Measurements from ENCODE around the gene KLC1.

KLC1 gene

DNA sequence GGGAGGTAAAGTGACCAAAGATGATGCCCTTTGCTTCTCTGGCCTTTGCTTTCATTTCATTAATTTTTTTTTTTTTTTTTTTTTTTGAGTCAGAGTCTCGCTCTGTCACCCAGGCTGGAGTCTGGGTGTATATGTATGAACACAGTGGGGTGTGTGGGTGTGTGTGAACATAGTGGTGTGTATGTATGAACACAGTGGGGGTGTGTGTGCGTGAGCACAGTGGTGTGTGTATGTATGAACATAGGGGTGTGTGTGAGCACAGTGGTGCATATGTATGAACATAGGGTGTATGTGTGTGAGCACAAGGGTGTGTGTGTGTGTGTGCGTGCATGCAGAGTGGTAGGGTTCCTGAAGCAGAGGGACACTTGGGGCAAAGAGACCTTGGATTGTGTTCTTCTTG lies 9.6 kb downstream of the KLC1 start:
- TF ChIP-seq, protein P1, sequence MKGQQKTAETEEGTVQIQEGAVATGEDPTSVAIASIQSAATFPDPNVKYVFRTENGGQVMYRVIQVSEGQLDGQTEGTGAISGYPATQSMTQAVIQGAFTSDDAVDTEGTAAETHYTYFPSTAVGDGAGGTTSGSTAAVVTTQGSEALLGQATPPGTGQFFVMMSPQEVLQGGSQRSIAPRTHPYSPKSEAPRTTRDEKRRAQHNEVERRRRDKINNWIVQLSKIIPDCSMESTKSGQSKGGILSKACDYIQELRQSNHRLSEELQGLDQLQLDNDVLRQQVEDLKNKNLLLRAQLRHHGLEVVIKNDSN (IDR thresholded peaks at IDR 0.05): no peak
- TF ChIP-seq TAF1 (IDR thresholded peaks at IDR 0.05; ENCODE audit: low read depth) (no peak), NFIC (IDR thresholded peaks at IDR 0.05) (no peak), TCF12 (IDR thresholded peaks at IDR 0.05; ENCODE audit: low read depth) (no peak), CEBPB (IDR thresholded peaks at IDR 0.05) (no peak), EGR1 (IDR thresholded peaks at IDR 0.05) (no peak)

DNA sequence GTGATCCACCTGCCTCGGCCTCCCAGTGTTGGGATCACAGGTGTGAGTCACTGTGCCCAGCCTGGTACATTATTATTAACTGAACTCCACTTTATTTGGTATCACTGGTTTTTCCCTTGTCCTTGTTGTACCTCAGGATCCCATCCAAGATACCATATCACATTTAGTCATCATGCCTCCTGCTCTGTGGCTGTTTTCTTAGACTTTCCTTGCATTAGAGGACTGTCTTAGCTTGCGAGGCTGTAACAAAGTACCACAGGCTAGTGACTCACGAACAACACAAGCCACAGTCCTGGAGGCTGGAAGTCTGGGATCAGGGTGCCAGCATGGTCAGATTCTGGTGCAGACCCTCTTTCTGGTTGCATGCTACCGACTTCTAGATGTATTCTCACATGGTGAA lies 12.2 kb downstream of the KLC1 start:
- TF ChIP-seq CEBPB (IDR thresholded peaks at IDR 0.05) (no peak), NFIC (IDR thresholded peaks at IDR 0.05) (no peak)

DNA sequence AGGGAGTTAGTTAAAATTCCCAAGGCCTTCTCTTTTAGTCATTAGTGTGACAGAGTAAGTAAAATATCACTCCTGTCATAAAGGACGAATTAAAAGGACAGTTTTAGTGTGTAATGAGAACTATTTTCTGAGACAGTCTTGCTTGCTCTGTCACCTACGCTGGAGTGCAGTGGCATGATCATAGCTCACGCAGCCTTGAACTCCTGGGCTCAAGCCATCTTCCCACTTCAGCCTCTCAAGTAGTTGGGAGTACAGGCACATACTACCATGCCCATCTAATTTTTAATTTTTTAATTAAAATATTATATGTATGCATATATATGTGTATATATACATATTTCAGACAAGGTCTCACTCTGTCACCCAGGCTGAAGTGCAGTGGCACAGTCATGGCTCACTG lies 17.2 kb downstream of the KLC1 start:
- TF ChIP-seq YY1 (IDR thresholded peaks at IDR 0.05; ENCODE audit: low read depth): no peak
- TF ChIP-seq CEBPB (IDR thresholded peaks at IDR 0.05): no peak
- TF ChIP-seq TEAD4 (IDR thresholded peaks at IDR 0.05): no peak
- TF ChIP-seq, protein P2, sequence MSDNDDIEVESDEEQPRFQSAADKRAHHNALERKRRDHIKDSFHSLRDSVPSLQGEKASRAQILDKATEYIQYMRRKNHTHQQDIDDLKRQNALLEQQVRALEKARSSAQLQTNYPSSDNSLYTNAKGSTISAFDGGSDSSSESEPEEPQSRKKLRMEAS (IDR thresholded peaks at IDR 0.05): no peak
- TF ChIP-seq EP300 (IDR thresholded peaks at IDR 0.05; ENCODE audit: borderline replicate concordance): no peak
- no peak for TF ChIP-seq NFIC (IDR thresholded peaks at IDR 0.05)
- TF ChIP-seq, protein P3, sequence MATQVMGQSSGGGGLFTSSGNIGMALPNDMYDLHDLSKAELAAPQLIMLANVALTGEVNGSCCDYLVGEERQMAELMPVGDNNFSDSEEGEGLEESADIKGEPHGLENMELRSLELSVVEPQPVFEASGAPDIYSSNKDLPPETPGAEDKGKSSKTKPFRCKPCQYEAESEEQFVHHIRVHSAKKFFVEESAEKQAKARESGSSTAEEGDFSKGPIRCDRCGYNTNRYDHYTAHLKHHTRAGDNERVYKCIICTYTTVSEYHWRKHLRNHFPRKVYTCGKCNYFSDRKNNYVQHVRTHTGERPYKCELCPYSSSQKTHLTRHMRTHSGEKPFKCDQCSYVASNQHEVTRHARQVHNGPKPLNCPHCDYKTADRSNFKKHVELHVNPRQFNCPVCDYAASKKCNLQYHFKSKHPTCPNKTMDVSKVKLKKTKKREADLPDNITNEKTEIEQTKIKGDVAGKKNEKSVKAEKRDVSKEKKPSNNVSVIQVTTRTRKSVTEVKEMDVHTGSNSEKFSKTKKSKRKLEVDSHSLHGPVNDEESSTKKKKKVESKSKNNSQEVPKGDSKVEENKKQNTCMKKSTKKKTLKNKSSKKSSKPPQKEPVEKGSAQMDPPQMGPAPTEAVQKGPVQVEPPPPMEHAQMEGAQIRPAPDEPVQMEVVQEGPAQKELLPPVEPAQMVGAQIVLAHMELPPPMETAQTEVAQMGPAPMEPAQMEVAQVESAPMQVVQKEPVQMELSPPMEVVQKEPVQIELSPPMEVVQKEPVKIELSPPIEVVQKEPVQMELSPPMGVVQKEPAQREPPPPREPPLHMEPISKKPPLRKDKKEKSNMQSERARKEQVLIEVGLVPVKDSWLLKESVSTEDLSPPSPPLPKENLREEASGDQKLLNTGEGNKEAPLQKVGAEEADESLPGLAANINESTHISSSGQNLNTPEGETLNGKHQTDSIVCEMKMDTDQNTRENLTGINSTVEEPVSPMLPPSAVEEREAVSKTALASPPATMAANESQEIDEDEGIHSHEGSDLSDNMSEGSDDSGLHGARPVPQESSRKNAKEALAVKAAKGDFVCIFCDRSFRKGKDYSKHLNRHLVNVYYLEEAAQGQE (IDR thresholded peaks at IDR 0.05; ENCODE audit: low read depth): no peak
- no peak for TF ChIP-seq CREB1 (IDR thresholded peaks at IDR 0.05; ENCODE audit: low read depth)
- TF ChIP-seq TAF1 (IDR thresholded peaks at IDR 0.05; ENCODE audit: low read depth): no peak
- no peak for TF ChIP-seq RAD21 (IDR thresholded peaks at IDR 0.05; ENCODE audit: low read depth)
- TF ChIP-seq ZBTB7A (IDR thresholded peaks at IDR 0.05; ENCODE audit: low read depth): no peak
- no peak for TF ChIP-seq EGR1 (IDR thresholded peaks at IDR 0.05)
- TF ChIP-seq TCF12 (IDR thresholded peaks at IDR 0.05; ENCODE audit: low read depth): no peak
- no peak for TF ChIP-seq FOXM1 (IDR thresholded peaks at IDR 0.05; ENCODE audit: borderline replicate concordance, low read depth)
- TF ChIP-seq, protein P1 (IDR thresholded peaks at IDR 0.05): no peak

DNA sequence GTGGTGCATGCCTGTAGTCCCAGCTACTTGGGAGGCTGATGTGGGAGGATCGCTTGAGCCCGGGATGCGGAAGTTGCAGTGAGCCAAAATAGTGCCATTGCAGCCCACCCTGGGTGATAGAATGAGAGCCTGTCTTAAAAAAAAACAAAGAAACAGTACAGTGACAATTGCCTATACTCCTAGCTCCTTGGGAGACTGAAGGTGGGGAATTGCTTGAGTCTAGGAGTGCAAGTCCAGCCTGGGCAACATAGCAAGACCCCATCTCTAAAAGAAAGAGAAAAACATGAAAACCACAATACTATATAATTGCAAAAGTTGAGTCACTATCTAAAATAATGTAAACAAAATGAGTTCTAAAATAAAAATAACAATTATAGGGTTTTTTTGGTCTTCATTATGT lies 20.0 kb downstream of the KLC1 start:
- TF ChIP-seq TAF1 (IDR thresholded peaks at IDR 0.05; ENCODE audit: low read depth) (no peak), RAD21 (IDR thresholded peaks at IDR 0.05; ENCODE audit: low read depth) (no peak), NFIC (IDR thresholded peaks at IDR 0.05) (no peak), EGR1 (IDR thresholded peaks at IDR 0.05) (no peak), TEAD4 (IDR thresholded peaks at IDR 0.05) (no peak), CREB1 (IDR thresholded peaks at IDR 0.05; ENCODE audit: low read depth) (no peak), FOXM1 (IDR thresholded peaks at IDR 0.05; ENCODE audit: borderline replicate concordance, low read depth) (no peak)
- TF ChIP-seq, protein P3 (IDR thresholded peaks at IDR 0.05; ENCODE audit: low read depth): no peak

DNA sequence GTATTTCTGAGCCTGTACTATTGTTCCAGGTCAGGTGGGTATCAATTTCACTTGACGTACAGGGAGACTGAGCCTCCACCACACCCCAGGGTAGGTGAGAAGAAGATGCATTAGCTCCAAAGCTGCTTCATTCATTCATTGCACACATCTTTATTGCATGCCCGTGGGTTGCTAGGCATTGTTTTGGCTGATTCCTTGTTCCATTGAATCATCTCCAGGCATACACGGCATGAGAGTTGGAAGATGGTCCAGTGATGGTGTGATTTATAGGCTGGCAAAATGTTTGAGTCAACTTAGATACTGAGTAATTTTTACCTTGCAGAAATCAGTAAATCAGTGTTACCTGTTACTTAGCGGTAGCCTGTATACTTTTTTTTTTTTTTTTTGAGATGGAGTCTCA lies 21.2 kb downstream of the KLC1 start:
- TF ChIP-seq, protein P2 (IDR thresholded peaks at IDR 0.05): no peak
- TF ChIP-seq EP300 (IDR thresholded peaks at IDR 0.05; ENCODE audit: borderline replicate concordance) (no peak), CREB1 (IDR thresholded peaks at IDR 0.05; ENCODE audit: low read depth) (no peak), CEBPB (IDR thresholded peaks at IDR 0.05) (no peak), YY1 (IDR thresholded peaks at IDR 0.05; ENCODE audit: low read depth) (no peak)
- TF ChIP-seq, protein P3 (IDR thresholded peaks at IDR 0.05; ENCODE audit: low read depth): no peak
